HepG2 (cell line): Measurements from ENCODE around the gene DAAM2.

Source experiments
- BCLAF1 ChIP-seq: fragments of 450-650 bp; IDR thresholded peaks from 2 replicates; pipeline ENCODE4 v1.6.1; 2017; ENCODE audit warnings: mild to moderate bottlenecking
- ZNF724P ChIP-seq: sonication (generic); formaldehyde crosslinking; IDR thresholded peaks from 2 replicates; pipeline ENCODE4 v1.8.0; 2022; ENCODE audit warnings: missing genetic modification reagents, borderline replicate concordance

DNA sequence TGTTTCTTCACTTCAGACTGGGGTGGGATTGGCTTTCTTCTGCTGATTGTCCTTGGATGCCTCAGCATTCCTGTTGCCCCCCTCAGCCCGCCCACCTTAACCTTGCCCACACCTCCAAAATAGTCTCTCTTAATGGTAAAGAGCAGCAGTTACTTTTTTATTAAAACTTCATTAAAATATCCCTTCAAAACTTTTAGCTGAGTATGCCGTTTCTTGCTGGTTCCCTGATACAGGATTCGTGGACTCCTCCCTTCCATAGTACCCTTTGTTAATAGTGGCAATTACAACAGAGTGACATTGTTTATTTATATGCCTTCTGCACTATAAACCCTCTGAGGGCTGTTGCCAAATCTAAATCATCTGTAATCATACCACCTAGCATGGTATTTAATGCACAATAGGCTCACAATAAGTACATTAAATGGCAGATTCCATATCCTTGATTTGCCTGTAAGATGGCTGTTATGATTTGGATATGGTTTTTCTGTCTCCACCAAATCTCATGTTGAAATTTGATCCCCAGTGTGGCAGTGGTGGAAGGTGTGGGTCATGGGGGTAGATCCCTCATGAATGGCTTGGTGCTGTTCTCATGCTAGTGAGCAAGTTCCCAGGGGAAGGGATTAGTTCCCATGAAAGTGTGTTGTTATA lies 145.6 kb downstream of the DAAM2 start:
- no peak for TF ChIP-seq ZNF724P
- TF ChIP-seq BCLAF1 = no peak
